ENCODE data around the gene GMDS.

GMDS gene

GRCh38 chr6:2132416-2132815 lies 113.0 kb downstream of the GMDS start:
- DNase-seq = no peak

GRCh38 chr6:2129182-2129621 lies 116.2 kb downstream of the GMDS start:
- no peak for DNase-seq

- no peak for DNase-seq
These were observed 117.9 kb downstream of the GMDS start for GRCh38 chr6:2127484-2127911.

GRCh38 chr6:2126351-2126750 lies 119.1 kb downstream of the GMDS start:
- DNase-seq = no peak

GRCh38 chr6:2125158-2125557 lies 120.2 kb downstream of the GMDS start:
- no peak for DNase-seq

- DNase-seq = no peak
These were observed 121.1 kb downstream of the GMDS start for GRCh38 chr6:2124260-2124709.

GRCh38 chr6:2120912-2121311 lies 124.5 kb downstream of the GMDS start:
- DNase-seq = no peak

GRCh38 chr6:2119275-2119674 lies 126.1 kb downstream of the GMDS start:
- DNase-seq = no peak

GRCh38 chr6:2118136-2118535 lies 127.3 kb downstream of the GMDS start:
- DNase-seq = no peak

GRCh38 chr6:2117447-2117846 lies 128.0 kb downstream of the GMDS start:
- no peak for DNase-seq

GRCh38 chr6:2116496-2116895 lies 128.9 kb downstream of the GMDS start:
- no peak for DNase-seq

GRCh38 chr6:2114100-2114499 lies 131.3 kb downstream of the GMDS start:
- no peak for DNase-seq

GRCh38 chr6:2111162-2111677 lies 134.2 kb downstream of the GMDS start:
- no peak for DNase-seq

GRCh38 chr6:2110504-2110903 lies 134.9 kb downstream of the GMDS start:
- DNase-seq = no peak

- no peak for DNase-seq
These were observed 135.6 kb downstream of the GMDS start for GRCh38 chr6:2109796-2110195.

GRCh38 chr6:2108700-2109306 lies 136.6 kb downstream of the GMDS start:
- DNase-seq = no peak

- no peak for DNase-seq
These were observed 140.9 kb downstream of the GMDS start for GRCh38 chr6:2104524-2104880.

GRCh38 chr6:2103765-2104523 lies 141.5 kb downstream of the GMDS start:
- peak in 1 of 2 experiments; percentile 62 for DNase-seq

GRCh38 chr6:2102966-2103365 lies 142.4 kb downstream of the GMDS start:
- DNase-seq = no peak

- no peak for DNase-seq
These were observed 143.0 kb downstream of the GMDS start for GRCh38 chr6:2102316-2102883.

- DNase-seq = no peak
These were observed 144.2 kb downstream of the GMDS start for GRCh38 chr6:2101213-2101612.

GRCh38 chr6:2099870-2100269 lies 145.5 kb downstream of the GMDS start:
- DNase-seq = no peak

- DNase-seq = no peak
These were observed 147.9 kb downstream of the GMDS start for GRCh38 chr6:2097464-2097863.

GRCh38 chr6:2094642-2095041 lies 150.8 kb downstream of the GMDS start:
- DNase-seq = no peak

Data from NCI-H446 (cell line).